ENCODE results near the gene MIGA2.
A peak's percentile ranks its signal among the peaks of the same experiment; 100 is the strongest.

Gene MIGA2

DNA sequence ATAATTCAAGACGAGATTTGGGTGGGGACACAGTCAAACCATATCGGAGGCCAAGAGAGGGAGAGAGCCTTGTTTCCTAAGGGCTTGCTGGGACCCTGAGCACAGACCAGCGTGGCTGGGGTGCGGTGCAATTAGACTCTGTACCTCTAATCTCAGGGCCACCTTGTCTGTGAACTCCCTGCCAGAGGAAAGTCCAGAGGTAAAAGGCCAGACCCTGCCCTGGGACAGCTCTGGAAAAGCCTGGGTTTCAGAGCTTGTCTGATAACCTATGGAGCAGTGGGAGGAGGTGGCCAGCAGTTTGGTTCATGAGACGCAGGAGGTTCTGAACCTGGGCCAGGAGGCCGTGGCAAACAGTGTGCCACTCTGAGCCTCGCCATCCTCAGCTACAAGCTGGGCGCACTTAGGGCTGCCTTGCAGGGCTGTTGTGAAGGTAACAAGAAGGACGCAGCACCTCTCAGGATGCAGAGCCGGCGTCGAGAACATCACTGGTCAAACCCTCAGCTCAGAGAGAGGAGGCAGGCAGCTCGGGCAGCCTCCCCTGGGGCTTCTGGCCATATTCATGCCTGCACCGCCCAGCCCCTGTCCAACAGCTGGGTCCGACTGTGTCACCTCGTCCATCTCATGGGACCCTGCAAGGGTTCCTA, 39.7 kb downstream of the MIGA2 start:
- DNase-seq, result no peak

DNA sequence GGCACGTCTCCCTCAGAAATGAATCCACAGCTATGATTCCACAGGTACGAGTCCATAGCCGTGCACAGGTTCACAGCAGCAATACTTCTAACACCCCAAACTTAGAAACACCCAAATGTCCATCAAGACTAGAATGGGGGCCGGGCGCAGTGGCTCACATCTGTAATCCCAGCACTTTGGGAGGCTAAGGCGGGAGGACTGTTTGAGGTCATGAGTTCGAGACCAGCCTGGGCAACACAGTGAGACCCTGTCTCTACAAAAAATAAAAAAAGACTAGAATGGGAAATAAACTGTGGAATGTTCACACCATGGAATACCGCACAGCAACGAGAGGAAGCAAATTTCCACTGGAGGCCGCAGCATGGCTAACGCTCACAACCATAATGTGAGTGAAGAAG, 40.2 kb downstream of the MIGA2 start:
- DNase-seq, result no peak

DNA sequence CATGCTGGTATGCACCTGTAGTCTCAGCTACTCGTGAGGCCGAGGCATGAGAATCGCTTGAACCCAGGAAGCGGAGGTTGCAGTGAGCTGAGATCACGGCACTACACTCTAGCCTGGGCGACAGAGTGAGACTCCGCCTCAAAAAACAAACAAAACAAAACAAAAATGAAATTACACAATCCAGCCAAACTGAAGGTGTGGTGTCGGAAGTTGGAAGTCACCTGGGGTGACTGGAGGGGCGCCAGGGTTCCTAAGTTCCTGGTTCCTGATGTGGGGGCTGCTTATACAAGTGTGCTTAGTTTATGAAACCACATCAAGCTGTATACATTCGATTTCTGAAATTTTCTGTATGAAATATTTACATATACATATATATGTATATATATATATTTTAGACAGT, 40.8 kb downstream of the MIGA2 start:
- no peak for DNase-seq

DNA sequence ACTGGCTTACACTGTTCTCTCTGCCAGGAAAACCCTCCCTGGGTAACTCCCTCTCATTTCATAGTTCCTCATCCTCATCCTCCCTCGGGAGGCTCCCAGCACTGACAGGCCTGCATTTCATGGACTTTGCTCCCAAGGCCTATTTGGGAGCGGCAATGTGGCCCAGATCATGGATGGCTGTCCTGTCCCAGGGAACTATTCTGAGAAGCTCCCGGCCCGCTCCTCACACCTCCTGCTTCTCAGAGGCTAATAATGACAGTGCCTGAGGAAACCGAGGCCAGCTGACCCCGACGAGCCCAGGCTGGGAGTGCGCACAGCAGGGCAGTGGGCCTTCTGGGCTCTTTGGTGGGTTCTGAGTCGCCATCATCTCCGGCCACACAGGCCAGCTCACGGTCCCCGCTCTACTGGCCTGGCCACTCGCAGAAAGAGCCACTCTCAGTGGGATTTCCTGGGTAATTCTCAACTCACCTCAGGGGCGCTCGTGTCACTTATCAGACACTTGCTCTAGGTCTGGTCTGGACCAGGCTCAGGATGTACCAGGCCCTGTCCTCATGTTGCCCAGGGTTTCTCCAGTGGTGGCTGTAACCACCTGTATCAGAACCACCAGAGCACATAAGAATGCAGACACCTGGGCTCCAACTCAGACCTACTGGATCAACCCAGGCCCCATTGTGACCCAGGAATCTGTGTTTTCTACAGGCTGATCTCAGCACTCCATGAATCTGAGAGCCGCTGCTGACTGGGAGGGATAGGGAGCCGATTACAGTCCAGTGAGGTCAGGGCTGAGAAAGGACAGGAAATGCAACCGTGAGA, 42.5 kb downstream of the MIGA2 start:
- no peak for DNase-seq

DNA sequence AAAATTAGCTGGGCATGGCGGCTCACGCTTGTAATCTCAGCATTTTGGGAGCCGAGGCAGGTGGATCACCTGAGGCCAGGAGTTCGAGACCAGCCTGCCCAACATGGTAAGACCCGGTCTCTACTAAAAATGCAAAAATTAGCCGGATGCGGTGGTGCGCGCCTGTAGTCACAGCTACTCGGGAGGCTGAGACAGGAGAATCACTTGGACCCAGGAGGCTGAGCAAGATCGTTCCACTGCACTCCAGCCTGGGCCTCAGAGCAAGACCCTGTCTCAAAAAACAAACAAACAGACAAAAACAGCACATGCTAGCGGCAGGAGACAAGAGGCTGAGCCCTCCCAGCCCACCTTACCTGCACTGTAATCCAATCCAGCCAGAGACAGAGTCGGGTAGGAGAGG, 43.4 kb downstream of the MIGA2 start:
- DNase-seq, result no peak

DNA sequence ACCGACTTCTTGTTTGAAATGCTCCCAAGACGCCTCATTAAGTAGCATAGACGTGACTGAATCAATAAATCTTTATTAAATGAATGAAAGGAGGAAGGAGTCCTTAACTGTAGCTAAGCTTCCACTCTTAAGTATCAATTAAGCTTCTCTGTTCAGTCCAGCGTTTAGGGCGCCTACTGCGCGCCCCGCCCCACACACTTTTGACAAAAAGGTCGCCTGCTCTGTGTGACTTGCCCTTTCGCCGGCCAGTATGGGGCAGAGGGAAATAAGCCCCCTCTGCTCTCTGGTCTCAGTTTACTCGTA, 43.8 kb downstream of the MIGA2 start:
- peak; percentile 34 for DNase-seq

DNA sequence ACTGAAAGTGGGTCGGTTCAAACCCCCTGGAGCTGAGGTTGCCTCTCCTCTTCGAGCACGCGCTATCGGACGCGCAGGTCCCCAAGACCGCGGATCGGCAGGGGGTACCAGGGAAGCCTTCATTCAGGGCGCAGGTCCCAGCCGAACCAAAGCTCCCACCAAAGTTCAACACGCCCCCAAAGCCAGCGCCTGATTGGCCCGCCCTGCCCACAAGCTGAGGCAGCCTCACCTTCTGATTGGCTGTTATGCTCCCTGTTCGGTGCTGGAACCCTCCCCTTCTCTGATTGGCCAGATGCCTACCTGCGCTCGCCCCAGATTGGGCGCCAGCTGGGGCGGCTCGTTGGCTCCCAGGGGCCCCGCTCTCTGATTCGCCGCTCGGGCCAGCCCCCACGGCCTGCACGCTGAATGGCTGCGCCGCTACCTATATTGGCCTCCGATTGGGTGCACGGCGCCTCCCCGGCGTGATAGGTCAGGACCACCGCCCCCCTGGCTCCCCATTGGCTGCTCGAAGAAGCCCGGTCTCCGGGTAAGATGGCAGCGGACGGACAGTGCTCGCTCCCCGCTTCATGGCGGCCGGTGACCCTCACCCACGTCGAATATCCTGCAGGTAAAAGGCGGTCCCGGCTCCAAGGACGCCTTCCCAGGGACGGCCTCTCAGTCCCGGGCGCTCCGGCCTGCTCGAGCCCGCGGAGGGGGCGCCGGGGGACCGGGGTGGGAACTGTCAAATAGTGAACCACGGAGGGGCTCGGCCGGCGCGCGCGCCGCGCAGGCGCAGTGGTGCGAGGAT, 44.4 kb downstream of the MIGA2 start, which contains the start of gene DOLPP1:
DOLPP1 (plus strand) TSS at position 511 of the 787 bp plus-strand sequence; CDS start at position 532, 21 bp downstream.
- peak; percentile 99 for DNase-seq

DNA sequence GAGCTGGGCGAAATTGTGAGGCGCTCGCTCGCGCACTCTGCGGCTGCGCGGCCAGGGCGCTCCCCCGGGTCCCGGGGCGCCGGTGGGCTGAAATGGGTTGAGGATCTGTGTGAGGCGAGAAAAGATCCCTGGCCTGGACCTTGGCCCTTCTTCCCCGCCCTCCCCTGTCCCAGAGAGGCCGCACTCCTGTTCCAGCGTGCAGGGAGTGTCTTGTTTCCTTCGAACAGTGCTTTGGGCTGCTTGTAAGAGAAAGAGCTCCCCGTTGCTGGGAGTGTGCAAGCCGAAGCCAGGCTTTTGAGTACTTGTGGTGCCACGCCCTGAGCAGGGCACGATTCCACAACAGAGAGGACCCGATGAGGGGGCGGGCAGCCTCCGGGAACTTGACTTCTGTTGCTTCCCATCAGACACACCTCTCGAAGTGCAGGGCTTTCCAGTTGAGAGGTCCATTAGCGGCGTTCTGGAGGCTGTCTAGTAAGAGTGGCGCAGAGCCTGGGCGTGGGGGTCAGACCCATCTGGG, 45.0 kb downstream of the MIGA2 start:
- no peak for DNase-seq

DNA sequence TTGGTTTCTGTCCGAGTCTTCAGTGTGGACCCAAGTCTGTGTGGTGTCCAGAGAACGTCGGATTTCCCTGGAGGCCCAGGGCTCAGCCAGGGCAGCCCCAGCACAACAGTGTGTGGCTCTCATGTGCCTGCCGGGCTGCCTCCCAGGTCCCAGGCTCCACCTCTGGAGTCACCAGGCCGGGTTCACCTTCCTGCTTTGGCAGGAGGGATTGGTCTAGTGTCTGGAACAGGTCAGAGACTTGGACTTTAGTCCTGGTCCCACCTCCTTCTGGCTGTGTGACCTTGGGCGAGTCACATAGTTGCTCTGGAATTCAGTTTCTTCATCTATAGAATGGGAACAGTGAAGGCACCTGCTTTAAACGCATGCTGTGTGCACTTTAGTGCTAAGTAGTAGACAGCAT, 47.7 kb downstream of the MIGA2 start:
- no peak for DNase-seq

DNA sequence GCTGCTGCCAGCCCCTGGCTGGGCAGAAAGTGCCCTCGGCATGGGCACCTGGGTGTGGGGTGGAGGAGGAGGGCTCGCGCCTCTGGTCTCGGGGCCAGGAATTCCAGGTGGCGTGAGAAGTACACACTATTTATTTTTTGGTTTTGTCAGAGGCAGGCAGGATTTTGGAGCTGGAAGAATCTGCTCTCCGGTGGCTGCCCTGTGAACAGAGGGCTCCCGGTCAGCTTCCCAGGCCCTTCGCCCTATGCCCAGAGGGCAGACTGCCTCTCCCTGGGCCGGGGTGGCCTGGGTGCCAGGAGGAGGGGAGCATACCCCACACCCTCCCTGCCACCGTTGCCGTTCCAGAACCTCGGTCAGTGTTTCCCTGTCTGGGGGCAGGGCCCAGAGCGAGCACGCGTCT, 52.8 kb downstream of the MIGA2 start:
- no peak for DNase-seq

DNA sequence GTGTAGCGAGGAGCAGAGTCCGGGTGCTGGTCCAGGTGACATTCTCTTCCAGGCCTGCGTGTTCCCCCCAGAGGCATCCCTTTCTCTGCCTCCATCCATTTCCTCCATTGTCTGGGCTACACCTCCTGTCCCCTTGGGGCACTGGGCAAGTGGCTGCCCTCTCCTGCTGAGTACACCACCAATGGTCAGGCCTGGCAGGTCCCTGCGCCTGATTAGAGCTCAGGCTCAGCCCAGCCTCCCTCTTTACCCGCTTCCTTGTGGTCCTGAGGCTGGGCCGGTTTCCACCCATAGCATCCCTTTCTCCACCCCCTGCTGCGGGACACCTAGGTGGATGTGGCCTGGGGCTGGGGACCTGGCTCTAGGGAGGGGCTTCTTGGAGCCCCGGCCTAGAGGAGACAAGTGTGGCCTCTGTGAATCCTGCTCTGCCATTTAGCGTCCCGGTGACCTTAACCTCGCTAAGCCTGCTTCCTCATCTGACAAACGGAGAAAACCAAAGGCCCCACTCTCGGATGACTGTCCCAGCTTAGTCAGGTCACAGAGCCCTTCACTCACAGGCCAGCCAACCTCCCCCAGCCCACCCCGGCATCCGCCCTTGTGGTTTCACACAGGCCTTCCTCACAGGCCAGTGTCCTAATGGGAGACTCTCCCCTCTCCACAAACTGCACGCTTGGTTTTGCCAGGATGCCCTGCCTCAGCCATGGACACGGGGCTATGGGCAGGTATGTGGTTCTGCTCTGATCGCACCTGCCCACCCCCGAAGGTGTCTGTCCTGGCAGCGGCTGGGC, 57.4 kb downstream of the MIGA2 start:
- DNase-seq, result no peak

DNA sequence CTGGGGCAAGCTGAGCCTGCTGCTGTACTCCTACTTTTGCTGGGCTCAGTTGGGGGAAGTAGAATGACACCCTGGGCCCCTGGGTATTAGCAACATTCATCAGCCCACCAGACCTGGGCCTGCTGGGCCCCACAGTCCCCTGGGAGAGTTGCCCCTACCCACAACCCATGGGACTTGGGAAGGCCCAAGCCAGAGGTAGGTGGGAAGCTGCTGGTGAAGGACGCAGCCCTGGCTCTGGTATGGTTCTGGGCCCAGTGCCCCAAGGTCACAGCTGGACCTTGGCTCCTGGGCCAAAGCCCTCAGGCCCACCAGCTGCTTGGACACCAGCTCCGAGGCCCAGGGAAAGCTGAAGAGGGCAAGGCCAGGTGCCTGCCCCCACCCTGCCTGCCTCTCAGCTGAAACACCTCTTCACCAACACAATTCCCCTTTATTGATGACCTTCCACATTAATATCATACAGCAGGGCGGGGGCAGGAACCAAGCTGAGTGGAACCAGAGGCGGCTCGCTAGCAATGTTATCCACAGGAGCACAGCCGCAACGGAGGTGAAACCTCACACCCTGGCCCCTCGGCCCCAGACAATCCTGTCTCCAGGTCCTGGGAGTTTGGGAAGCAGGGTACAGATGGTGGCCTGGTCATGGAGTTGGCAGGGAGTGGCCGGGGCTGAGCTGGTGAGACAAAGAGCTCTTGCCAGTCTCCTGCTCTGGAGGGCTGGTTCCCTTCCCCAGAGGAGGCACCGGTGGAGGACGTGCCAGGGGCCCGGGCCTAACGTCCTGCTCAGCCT, 58.2 kb downstream of the MIGA2 start:
- DNase-seq, result no peak

DNA sequence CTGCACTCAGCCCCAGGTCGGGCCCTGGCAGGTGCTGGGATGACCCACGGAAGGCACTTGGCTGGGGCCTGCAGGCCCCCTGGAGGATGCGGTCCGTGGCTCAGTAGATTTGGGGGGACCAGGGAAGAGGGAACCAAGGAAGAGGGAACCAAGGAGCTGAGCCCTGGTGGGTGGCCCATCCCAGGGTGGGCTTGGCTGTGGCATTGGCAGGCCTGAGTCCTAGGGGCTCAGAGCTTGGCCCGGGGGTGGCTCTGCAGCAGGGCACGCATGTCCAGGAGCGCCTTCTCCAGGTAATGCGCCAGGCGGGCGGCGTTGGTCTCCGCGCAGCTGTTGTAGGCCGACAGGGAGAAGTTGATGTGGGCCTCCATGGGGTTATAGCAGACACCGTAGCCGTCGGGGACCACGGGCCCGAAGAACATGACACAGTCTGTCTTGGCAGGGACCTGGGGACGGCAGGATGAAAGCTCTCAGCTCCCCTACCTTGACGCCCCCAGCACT, 58.8 kb downstream of the MIGA2 start:
- DNase-seq, result no peak

DNA sequence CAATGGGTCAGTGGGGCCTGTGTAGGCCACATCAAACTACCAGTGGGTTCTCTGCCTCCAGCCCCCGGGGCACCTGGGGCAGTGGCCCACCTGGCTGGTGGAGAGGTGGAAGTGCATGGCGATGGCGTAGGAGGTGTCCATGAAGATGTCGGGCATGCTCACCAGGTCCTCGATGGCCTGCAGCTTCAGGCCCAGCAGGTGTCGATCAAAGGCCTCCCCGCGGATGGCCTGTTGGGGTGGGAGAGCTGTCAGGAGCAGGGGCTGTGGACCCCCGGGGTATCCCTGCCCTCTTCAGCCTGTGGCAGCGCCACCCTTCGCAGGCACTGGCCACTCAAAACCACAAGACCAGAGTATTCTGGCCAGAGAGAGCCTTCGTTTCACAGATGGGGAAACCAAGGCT, 59.5 kb downstream of the MIGA2 start:
- DNase-seq, result no peak

DNA sequence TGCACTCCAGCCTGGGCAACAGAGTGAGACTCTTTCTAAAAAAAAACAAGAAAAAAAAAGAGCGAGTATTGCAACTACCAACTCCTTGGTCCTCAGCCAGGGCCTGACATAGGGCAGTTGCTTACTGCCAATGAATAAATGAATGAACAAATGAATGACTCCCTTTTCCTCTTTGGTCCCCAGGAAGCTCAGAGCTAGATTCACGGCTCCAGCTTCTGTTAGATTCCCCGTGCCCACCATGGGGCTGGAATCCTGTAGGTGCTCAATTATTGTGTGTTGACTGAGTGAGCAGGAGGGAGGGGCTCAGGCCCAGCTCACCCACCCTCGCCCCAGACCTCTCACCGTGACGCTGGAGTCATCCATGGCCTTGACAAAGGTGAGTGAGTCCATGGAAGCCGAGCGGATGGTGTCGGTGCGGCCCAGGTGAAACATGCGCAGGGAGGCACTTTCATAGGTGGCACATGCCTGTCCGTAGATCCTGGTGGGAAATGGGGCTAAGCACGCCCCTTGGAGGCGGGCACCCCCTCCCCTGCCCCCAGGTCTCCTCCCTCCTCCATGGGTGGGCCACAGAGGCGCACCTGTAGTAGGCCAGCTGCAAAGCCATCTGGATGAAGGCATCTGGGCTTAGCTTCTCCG, 61.4 kb downstream of the MIGA2 start:
- DNase-seq, result no peak

DNA sequence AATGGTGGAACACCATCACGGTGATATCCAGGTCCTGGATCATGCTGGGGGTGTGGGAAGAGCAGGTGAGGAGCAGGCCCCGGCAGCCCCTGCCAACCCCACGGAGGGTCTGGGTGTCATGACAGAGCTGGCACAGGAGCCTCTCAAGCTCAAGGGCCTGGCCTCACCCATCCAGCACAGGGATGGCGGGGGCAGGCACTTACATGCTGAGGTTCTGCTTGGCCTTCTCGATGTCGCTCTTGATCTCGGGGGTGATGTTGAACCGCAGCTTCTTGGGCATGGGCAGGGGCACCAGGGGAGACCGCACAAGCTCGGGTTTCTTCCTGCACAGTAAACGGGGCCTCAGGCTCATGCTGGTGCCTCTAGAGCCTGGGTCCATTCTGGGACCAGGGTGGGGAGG, 61.9 kb downstream of the MIGA2 start:
- DNase-seq, result no peak

DNA sequence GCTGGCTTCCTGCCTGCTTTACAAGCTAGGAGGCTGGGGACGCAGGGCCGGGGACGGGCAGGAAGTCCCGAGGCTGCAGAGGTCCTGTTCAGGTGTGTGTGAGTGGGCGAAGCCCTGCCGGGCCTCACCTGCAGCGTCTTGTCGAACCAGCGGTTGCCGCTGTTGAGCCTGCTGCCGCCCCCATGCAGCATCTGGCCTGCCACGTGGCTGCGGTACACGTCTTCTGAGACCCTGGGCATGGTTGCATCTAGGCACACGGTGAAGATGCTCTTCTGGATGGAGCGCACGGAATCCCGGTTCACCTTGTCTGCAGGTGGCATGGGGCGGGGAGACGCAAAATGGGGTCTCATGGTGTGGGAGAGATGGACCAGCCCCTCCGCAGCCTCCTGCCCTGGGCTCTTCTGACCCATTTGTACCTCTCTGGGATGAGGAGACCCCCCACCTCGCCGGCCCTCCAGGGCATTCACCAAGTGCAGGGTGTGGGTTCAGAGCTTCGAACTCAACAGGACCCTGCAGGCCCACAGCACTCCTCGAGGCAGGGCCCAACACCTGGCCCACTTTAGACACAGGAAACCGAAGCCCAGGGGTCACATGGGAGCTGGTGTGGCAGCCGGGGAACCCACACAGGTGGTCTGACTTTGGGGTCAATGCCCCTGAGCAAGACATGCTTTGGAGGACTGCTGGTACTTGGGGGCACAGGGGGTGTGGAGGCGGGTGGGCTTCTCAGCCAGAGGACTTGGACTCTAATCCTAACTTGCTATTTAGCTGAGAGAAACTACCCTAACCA, 64.2 kb downstream of the MIGA2 start:
- DNase-seq, result no peak

DNA sequence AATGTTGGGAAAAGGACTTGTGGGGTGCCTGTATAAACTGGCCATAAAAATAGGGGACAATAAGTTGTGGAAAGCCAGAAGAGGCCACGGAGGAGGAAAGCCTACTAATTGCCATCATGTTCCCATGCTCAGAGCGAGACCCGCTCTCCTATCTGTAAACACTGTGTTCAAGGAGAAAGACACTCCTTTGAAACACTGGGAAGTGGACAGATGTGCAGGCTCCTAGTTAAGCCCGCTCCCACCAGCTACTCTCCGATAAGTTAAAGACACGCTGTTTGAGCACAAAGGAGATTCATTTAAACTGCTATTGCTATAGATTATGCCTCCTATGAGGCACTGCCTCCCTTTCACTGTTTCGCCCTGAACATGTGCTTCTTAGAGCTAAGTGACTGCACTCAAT, 64.9 kb downstream of the MIGA2 start:
- DNase-seq, result no peak

DNA sequence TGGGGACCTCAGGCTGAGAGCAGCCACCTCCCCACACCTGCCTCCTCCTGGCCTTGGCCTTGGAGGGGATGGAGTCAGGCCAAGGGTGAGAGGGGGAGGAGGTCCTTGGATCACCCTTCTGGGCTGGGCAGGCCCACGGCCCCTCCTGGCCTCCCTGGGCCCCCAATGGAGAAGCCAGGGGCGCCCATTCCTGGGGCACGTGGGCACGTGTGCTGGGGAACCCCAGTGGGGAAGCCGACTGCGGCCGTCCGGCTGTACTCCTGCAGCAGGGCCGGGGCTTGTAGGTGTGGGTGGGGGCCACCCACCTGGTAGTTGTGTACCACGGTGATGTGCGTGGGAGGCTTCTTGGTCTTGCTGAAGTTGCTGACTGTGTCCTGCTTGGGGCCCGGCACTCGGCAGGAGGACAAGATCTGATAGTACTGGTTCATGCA, 65.7 kb downstream of the MIGA2 start:
- DNase-seq, result no peak

DNA sequence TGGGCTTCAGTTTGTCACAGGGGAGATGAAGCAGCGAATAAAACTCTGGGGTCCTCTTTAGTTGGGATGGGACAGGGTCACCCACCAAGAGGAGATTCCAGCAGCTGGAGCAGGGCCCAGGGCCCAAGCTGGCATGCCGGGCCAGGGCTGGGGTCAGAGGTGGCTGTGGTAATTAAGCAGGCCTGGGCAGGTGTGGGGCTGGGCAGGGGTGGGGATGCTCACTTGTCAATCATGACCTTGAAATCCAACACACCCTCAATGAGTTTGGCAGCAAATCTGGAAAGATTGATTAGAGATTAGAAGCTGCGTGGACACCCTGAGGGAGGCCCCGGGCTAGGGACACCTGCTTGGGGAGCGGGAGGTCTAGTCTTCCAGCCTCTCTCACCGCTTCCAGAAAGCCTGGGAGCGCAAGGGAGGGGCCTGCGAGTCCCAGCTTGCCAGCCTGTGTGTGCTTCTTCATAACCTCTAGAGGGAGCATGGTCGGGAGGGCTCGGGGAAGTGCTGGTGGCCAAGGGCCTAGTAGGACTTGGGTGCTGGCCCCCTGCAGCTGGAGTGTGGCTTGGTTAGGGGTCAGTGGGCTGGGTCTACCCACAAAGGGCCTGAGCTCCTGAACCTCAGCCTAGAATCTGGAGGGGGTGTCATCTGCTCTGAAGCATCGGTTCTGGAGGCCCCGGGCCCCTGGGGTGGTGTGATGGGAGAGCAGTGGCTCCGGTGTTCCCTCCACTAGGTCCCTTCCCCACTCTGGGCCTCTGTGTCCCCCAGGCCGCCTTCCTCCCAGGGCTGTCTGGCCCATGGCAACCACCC, 66.6 kb downstream of the MIGA2 start:
- peak; percentile 66 for DNase-seq
